Fibroblast of lung (primary cell): ENCODE results near the gene DYNAP. TPM values are rescaled to one million over a fixed set of nuclear protein-coding genes. Genes with fewer than 3 reads are reported as not detected.

ENCODE experiments used
- DNase-seq, 2 donors: peaks; one replicate each; pipeline versions ENCODE4 v3.0.0 to v3.0.0-alpha.2; 2010; ENCODE audit warnings: low read depth in 2 of 2
- H2AFZ ChIP-seq: 2 replicates; pipeline ENCODE4 v1.5.1; 2012; ENCODE audit warnings: low read length, control low read depth, inconsistent platforms
- H3K27ac ChIP-seq: 2 replicates; pipeline ENCODE4 v1.5.1; 2011; ENCODE audit warnings: low read length, control low read depth; ENCODE audit not compliant: insufficient read depth
- H3K27me3 ChIP-seq: 2 replicates; pipeline ENCODE4 v1.5.1; 2011; ENCODE audit warnings: mild to moderate bottlenecking, low read length; ENCODE audit not compliant: control insufficient read depth, insufficient read depth
- H3K36me3 ChIP-seq: 2 replicates; pipeline ENCODE4 v1.5.1; 2011; ENCODE audit warnings: low read length; ENCODE audit not compliant: control insufficient read depth, insufficient read depth
- H3K4me1 ChIP-seq: 2 replicates; pipeline ENCODE4 v1.5.1; 2011; ENCODE audit warnings: low read length; ENCODE audit not compliant: control insufficient read depth, insufficient read depth; ENCODE audit errors: extremely low read depth
- H3K4me2 ChIP-seq: 2 replicates; pipeline ENCODE4 v1.5.1; 2011; ENCODE audit warnings: low read length, control low read depth; ENCODE audit not compliant: insufficient read depth; ENCODE audit errors: extremely low read depth
- H3K4me3 ChIP-seq, 4 experiments: fragments of 200-600 bp in 1 of 4; sonication (generic) in 1 of 4; replicated peaks in 1 of 4; 2 replicates each; pipeline ENCODE4 v1.5.1; 2011 to 2016; ENCODE audit warnings: low read length in 4 of 4, low read depth in 3 of 4, mild to moderate bottlenecking in 3 of 4, control low read depth in 2 of 4, inconsistent platforms in 1 of 4, mixed read lengths in 1 of 4; ENCODE audit not compliant: insufficient read depth in 1 of 4; ENCODE audit errors: control extremely low read depth in 1 of 4
- H3K79me2 ChIP-seq: 2 replicates; pipeline ENCODE4 v1.5.1; 2012; ENCODE audit warnings: mild to moderate bottlenecking, low read length, inconsistent platforms; ENCODE audit not compliant: control insufficient read depth, insufficient read depth
- H3K9ac ChIP-seq: 2 replicates; pipeline ENCODE4 v1.5.1; 2011; ENCODE audit warnings: mild to moderate bottlenecking, low read length, control low read depth; ENCODE audit not compliant: insufficient read depth
- H3K9me3 ChIP-seq: 2 replicates; pipeline ENCODE4 v1.5.1; 2012; ENCODE audit warnings: low read depth, low read length; ENCODE audit not compliant: control insufficient read depth, insufficient read depth
- H4K20me1 ChIP-seq: 2 replicates; pipeline ENCODE4 v1.5.1; 2011; ENCODE audit warnings: low read length; ENCODE audit not compliant: control insufficient read depth, insufficient read depth; ENCODE audit errors: extremely low read depth
- EZH2 ChIP-seq: IDR thresholded peaks from 2 replicates; pipeline ENCODE4 v1.5.1; 2012; ENCODE audit warnings: low read length, control low read depth, mild to moderate bottlenecking; ENCODE audit errors: missing control alignments
- polyA minus RNA-seq: library from RNA; depleted of rRNA, polyadenylated mRNA; stranded (reverse); fragments of >200 nt; gene quantifications from 2 replicates; pipeline ENCODE4 v1.2.3, GENCODE V29; 2011; ENCODE audit warnings: low replicate concordance
- polyA plus RNA-seq, 2 donors: library from polyadenylated mRNA; depleted of rRNA in 1 of 2; stranded (reverse) in 1 of 2; unstranded in 1 of 2; fragments of >200 nt; gene quantifications; 2 replicates each; pipeline ENCODE4 v1.2.1, GENCODE V29; 2011 to 2012; ENCODE audit warnings: missing spikeins in 1 of 2
- total RNA-seq: library from RNA; depleted of rRNA; stranded (reverse); fragments of >200 nt; gene quantifications from 2 replicates; pipeline ENCODE4 v1.2.1, GENCODE V29; 2014
- TF ChIP-seq, protein P1 (sequence below), 2 donors: IDR thresholded peaks in 1 of 2; conservative IDR thresholded peaks in 1 of 2; 1 replicate in 1 of 2; 2 replicates in 1 of 2; pipeline ENCODE4 v1.5.1; 2011 to 2012; ENCODE audit warnings: low read length in 2 of 2, control low read depth in 1 of 2, inconsistent platforms in 1 of 2, low read depth in 1 of 2, mild to moderate bottlenecking in 1 of 2

DYNAP gene, protein sequence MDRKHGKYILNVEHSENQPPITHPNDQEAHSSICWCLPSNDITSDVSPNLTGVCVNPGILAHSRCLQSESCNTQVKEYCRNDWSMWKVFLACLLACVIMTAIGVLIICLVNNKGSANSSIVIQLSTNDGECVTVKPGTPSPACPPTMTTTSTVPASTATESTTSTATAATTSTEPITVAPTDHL
- total RNA-seq (not detected in 2 replicates), polyA plus RNA-seq (not detected in 2 replicates), polyA minus RNA-seq (not detected in 2 replicates)
- not detected in 2 replicates for polyA plus RNA-seq (2012)

DNA sequence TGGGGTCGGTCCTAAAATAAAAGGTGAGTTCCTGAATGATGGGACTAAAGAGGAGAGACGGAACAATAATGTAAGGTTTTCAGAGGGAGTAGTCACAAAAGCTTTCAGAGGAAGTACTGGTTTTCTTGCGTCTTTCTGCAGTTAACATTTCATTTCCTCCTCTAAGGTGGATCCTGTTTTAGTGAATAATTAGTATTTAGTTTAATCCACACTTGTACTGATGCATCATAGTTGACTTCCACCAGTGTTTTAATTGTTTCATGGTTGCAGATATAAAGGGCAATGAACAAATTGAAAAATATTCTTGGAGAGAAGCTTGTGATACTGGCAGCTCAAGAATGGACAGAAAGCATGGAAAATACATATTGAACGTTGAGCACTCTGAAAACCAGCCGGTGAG, at the start of gene DYNAP:
TSS of gene DYNAP (plus strand) at position 301 of the 400 bp plus-strand sequence. CDS start at position 339, 38 bp downstream.
- Histone ChIP-seq H3K4me2 (no peak within 1 kb of the TSS), H3K27me3 (no peaks in the 10 kb centered on the region), H4K20me1 (no peaks in the 10 kb centered on the region), H3K4me1 (no peaks in the 10 kb centered on the region), H3K9ac (no peak within 1 kb of the TSS), H3K79me2 (no peaks in the 10 kb centered on the region), H3K27ac (no peak within 1 kb of the TSS), H3K36me3 (no peaks in the 10 kb centered on the region), H3K9me3 (no peaks in the 10 kb centered on the region), H3K4me3 (no peak within 1 kb of the TSS), H2AFZ (no peak within 1 kb of the TSS)
- no peak for DNase-seq
- TF ChIP-seq EZH2: no peak
- TF ChIP-seq, protein P1, sequence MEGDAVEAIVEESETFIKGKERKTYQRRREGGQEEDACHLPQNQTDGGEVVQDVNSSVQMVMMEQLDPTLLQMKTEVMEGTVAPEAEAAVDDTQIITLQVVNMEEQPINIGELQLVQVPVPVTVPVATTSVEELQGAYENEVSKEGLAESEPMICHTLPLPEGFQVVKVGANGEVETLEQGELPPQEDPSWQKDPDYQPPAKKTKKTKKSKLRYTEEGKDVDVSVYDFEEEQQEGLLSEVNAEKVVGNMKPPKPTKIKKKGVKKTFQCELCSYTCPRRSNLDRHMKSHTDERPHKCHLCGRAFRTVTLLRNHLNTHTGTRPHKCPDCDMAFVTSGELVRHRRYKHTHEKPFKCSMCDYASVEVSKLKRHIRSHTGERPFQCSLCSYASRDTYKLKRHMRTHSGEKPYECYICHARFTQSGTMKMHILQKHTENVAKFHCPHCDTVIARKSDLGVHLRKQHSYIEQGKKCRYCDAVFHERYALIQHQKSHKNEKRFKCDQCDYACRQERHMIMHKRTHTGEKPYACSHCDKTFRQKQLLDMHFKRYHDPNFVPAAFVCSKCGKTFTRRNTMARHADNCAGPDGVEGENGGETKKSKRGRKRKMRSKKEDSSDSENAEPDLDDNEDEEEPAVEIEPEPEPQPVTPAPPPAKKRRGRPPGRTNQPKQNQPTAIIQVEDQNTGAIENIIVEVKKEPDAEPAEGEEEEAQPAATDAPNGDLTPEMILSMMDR (conservative IDR thresholded peaks at IDR 0.05 in 1 of 2, IDR thresholded peaks at IDR 0.05 in 1 of 2; ENCODE audit: low read depth in 1 of 2, low read length in 2 of 2): no peak

DNA sequence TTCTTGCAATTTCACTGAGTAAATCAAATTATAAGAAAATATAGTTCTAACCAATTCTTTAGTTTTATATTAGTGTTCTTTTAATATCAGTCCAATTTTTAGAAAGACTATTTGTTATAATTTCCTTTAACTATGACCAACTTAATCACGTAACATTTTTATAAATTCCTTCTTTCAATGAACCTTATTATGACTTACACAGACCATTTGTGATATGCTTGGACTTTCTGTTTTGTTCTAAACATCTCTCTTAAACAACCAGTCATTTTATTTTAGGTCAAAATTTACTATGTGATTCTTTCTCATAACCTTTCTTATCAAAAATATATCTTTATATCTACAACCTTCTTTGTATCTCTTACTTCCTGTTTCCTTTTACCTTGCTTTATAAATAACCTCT, 39.5 kb upstream of the DYNAP start:
- Histone ChIP-seq H3K4me1 (no peaks in the 10 kb centered on the region), H3K36me3 (no peaks in the 10 kb centered on the region), H2AFZ (no peak overlapping the region), H3K4me2 (no peak overlapping the region), H3K79me2 (no peaks in the 10 kb centered on the region), H4K20me1 (no peaks in the 10 kb centered on the region), H3K9ac (no peak overlapping the region), H3K4me3 (no peak overlapping the region), H3K27me3 (no peaks in the 10 kb centered on the region), H3K27ac (no peak overlapping the region), H3K9me3 (no peaks in the 10 kb centered on the region)
- TF ChIP-seq, protein P1 (conservative IDR thresholded peaks at IDR 0.05 in 1 of 2, IDR thresholded peaks at IDR 0.05 in 1 of 2; ENCODE audit: low read depth in 1 of 2, low read length in 2 of 2): no peak
- no peak for TF ChIP-seq EZH2
- DNase-seq: no peak

DNA sequence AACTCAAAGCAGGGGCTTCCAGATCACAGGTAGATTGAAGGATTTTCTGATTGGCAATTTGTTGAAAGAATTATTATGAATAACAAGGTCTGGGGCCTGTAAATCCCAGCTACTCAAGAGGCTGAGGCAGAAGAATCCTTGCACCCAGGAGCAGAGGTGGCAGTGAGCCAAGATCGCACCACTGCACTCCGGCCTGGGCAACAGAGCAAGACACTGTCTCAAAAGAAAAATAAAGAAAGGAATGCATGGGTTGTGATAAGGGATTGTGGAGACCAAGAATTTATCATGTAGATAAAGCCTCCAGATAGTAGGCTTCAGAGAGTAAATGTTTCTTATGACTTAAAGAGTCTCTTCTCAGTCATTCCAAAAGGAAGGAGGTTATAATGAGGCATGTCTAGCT, 35.8 kb upstream of the DYNAP start:
- no peak for DNase-seq
- Histone ChIP-seq H3K27me3 (no peaks in the 10 kb centered on the region), H3K4me1 (no peaks in the 10 kb centered on the region), H3K4me3 (no peak overlapping the region), H3K36me3 (no peaks in the 10 kb centered on the region), H3K9ac (no peak overlapping the region), H4K20me1 (no peaks in the 10 kb centered on the region), H2AFZ (no peak overlapping the region), H3K27ac (no peak overlapping the region), H3K79me2 (no peaks in the 10 kb centered on the region), H3K4me2 (no peak overlapping the region), H3K9me3 (no peaks in the 10 kb centered on the region)
- no peak for TF ChIP-seq EZH2
- TF ChIP-seq, protein P1 (conservative IDR thresholded peaks at IDR 0.05 in 1 of 2, IDR thresholded peaks at IDR 0.05 in 1 of 2; ENCODE audit: low read depth in 1 of 2, low read length in 2 of 2): no peak
